H1 (cell line): ENCODE data around the gene PLXNB2. TPM values are rescaled to one million over a fixed set of nuclear protein-coding genes. Genes with fewer than 3 reads are reported as not detected.

Experiments used
- CHD1 ChIP-seq: IDR thresholded peaks from 2 replicates; pipeline ENCODE4 v1.6.1; 2012; ENCODE audit warnings: low read depth, low read length, improper control_type of control experiment
- JUND ChIP-seq: IDR thresholded peaks from 2 replicates; pipeline ENCODE4 v1.6.1; 2011; ENCODE audit warnings: mild to moderate bottlenecking, improper control_type of control experiment, low read length
- KDM4A ChIP-seq: IDR thresholded peaks from one replicate; pipeline ENCODE4 v1.7.1; 2012; ENCODE audit warnings: low read depth, mild to moderate bottlenecking, moderate library complexity, low read length, inconsistent platforms; ENCODE audit not compliant: severe bottlenecking
- KDM5A ChIP-seq: fragments of 200-600 bp; IDR thresholded peaks from 2 replicates; pipeline ENCODE4 v1.7.1; 2012; ENCODE audit warnings: mild to moderate bottlenecking, low read length, inconsistent platforms, mixed read lengths
- MAFK ChIP-seq: IDR thresholded peaks from 2 replicates; pipeline ENCODE4 v1.6.1; 2012; ENCODE audit warnings: low read depth, mild to moderate bottlenecking, improper control_type of control experiment, low read length
- polyA plus RNA-seq, 7 experiments: library from polyadenylated mRNA; depleted of rRNA in 3 of 7; stranded (reverse) in 5 of 7; unstranded in 2 of 7; fragments of >200 nt in 5 of 7; fragments of 200-250 nt in 2 of 7; gene quantifications; 1 replicate in 5 of 7; 2 replicates in 1 of 7; 4 replicates in 1 of 7; pipeline versions ENCODE4 v1.2.1 to v1.2.3, GENCODE V29; 2011 to 2013; ENCODE audit warnings: missing spikeins in 2 of 7, mixed read lengths in 2 of 7
- total RNA-seq: library from RNA; stranded (reverse); fragmentation: NEBNext Ultra II Directional; extraction: Animal tissue kit (Norgen Biotek cat#: 25700); gene quantifications from 2 replicates; pipeline ENCODE4 v1.2.1, GENCODE V29; 2021
- TF ChIP-seq, protein P1 (sequence below): fragments of 300-600 bp; sonication (generic); IDR thresholded peaks from 2 replicates; pipeline ENCODE4 v1.7.1; 2012; ENCODE audit warnings: low read length, moderate library complexity, mild to moderate bottlenecking, inconsistent platforms; ENCODE audit not compliant: insufficient replicate concordance

PLXNB2 gene
- total and polyA plus RNA-seq, 2 of the 8 experiments (the other 6 are each of a cell fraction or from before 2014, with no cell fraction given) = 58.3 to 92.8 TPM

DNA sequence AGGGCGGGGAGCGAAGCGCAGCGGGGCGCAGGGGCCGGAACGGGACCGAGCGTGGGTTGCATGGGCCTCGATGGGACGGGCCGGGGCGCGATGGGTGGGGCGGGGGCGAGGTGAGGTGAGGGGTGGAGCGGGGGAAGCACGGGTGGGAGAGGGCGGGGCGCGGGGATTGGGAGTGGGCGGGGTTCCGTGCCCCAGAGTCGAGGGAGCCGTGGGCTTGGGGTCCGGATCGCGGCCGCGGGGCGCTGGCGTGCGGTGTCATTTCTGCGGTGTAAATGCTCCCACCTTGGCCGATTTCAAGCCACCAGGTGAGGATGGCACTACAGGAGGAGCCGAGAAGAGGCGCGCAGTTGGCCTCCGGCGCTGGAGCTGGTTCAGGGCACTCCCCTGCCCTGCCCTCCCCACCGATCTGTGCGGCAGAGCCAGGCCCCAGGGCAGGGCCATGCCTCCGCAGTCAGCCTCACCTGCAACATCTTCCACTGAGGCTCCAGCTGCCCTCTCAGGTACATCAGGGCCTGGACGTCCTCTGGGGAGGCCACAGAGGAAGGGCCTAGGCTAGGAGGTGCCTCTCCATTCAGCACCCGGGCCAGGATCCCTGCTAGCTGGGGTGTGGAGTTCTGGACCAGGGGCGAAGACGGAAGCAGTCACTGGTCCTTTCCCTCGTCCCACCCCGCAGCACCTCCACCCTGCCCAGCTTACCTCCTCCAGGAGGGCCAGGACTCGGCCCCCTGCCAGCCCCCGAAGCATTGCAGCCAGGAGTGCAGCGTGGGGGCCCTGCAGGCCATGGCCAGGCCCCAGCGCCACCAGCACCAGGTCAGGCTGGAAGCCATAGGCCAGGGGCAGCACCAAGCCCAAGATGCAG is 62.0 kb downstream of the PLXNB2 start (continued):
- TF ChIP-seq CHD1 = no peak
- TF ChIP-seq KDM4A = no peak
- no peak for TF ChIP-seq JUND
- TF ChIP-seq, protein P1, sequence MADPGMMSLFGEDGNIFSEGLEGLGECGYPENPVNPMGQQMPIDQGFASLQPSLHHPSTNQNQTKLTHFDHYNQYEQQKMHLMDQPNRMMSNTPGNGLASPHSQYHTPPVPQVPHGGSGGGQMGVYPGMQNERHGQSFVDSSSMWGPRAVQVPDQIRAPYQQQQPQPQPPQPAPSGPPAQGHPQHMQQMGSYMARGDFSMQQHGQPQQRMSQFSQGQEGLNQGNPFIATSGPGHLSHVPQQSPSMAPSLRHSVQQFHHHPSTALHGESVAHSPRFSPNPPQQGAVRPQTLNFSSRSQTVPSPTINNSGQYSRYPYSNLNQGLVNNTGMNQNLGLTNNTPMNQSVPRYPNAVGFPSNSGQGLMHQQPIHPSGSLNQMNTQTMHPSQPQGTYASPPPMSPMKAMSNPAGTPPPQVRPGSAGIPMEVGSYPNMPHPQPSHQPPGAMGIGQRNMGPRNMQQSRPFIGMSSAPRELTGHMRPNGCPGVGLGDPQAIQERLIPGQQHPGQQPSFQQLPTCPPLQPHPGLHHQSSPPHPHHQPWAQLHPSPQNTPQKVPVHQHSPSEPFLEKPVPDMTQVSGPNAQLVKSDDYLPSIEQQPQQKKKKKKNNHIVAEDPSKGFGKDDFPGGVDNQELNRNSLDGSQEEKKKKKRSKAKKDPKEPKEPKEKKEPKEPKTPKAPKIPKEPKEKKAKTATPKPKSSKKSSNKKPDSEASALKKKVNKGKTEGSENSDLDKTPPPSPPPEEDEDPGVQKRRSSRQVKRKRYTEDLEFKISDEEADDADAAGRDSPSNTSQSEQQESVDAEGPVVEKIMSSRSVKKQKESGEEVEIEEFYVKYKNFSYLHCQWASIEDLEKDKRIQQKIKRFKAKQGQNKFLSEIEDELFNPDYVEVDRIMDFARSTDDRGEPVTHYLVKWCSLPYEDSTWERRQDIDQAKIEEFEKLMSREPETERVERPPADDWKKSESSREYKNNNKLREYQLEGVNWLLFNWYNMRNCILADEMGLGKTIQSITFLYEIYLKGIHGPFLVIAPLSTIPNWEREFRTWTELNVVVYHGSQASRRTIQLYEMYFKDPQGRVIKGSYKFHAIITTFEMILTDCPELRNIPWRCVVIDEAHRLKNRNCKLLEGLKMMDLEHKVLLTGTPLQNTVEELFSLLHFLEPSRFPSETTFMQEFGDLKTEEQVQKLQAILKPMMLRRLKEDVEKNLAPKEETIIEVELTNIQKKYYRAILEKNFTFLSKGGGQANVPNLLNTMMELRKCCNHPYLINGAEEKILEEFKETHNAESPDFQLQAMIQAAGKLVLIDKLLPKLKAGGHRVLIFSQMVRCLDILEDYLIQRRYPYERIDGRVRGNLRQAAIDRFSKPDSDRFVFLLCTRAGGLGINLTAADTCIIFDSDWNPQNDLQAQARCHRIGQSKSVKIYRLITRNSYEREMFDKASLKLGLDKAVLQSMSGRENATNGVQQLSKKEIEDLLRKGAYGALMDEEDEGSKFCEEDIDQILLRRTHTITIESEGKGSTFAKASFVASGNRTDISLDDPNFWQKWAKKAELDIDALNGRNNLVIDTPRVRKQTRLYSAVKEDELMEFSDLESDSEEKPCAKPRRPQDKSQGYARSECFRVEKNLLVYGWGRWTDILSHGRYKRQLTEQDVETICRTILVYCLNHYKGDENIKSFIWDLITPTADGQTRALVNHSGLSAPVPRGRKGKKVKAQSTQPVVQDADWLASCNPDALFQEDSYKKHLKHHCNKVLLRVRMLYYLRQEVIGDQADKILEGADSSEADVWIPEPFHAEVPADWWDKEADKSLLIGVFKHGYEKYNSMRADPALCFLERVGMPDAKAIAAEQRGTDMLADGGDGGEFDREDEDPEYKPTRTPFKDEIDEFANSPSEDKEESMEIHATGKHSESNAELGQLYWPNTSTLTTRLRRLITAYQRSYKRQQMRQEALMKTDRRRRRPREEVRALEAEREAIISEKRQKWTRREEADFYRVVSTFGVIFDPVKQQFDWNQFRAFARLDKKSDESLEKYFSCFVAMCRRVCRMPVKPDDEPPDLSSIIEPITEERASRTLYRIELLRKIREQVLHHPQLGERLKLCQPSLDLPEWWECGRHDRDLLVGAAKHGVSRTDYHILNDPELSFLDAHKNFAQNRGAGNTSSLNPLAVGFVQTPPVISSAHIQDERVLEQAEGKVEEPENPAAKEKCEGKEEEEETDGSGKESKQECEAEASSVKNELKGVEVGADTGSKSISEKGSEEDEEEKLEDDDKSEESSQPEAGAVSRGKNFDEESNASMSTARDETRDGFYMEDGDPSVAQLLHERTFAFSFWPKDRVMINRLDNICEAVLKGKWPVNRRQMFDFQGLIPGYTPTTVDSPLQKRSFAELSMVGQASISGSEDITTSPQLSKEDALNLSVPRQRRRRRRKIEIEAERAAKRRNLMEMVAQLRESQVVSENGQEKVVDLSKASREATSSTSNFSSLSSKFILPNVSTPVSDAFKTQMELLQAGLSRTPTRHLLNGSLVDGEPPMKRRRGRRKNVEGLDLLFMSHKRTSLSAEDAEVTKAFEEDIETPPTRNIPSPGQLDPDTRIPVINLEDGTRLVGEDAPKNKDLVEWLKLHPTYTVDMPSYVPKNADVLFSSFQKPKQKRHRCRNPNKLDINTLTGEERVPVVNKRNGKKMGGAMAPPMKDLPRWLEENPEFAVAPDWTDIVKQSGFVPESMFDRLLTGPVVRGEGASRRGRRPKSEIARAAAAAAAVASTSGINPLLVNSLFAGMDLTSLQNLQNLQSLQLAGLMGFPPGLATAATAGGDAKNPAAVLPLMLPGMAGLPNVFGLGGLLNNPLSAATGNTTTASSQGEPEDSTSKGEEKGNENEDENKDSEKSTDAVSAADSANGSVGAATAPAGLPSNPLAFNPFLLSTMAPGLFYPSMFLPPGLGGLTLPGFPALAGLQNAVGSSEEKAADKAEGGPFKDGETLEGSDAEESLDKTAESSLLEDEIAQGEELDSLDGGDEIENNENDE = no peak
- no peak for TF ChIP-seq MAFK
- no peak for TF ChIP-seq KDM5A
